Spleen (tissue), 13 donors: ENCODE measurements around the gene RAPGEF6. TPM values are rescaled to one million over a fixed set of nuclear protein-coding genes. Genes with fewer than 3 reads are reported as not detected.
A peak's percentile ranks its signal among the peaks of the same experiment; 100 is the strongest.

ENCODE experiments used
- DNase-seq: peaks from one replicate; pipeline ENCODE4 v3.0.0-alpha.2; 2020
- H3K27ac ChIP-seq, 8 donors: fragments of 200-600 bp; sonication (generic) in 7 of 8; 1 replicate in 4 of 8; 2 replicates in 4 of 8; pipeline versions ENCODE4 v1.5.0 to v1.8.0; 2016 to 2021; ENCODE audit warnings: inconsistent platforms in 4 of 8, mild to moderate bottlenecking in 4 of 8, moderate library complexity in 1 of 8
- H3K27me3 ChIP-seq, 7 donors: fragments of 200-600 bp; sonication (generic) in 6 of 7; replicated peaks in 1 of 7; 1 replicate in 4 of 7; 2 replicates in 3 of 7; pipeline versions ENCODE4 v1.5.0 to v1.8.0; 2016 to 2021; ENCODE audit warnings: inconsistent platforms in 3 of 7, mild to moderate bottlenecking in 1 of 7
- H3K36me3 ChIP-seq, 6 donors: fragments of 200-600 bp; sonication (generic) in 5 of 6; 1 replicate in 4 of 6; 2 replicates in 2 of 6; pipeline versions ENCODE4 v1.5.0 to v1.8.0; 2016 to 2021; ENCODE audit warnings: inconsistent platforms in 2 of 6
- H3K4me1 ChIP-seq, 6 donors: fragments of 200-600 bp; sonication (generic) in 5 of 6; 1 replicate in 3 of 6; 2 replicates in 3 of 6; pipeline versions ENCODE4 v1.5.0 to v1.8.0; 2016 to 2021; ENCODE audit warnings: inconsistent platforms in 3 of 6
- H3K4me3 ChIP-seq, 8 donors: fragments of 200-600 bp; sonication (generic) in 7 of 8; 1 replicate in 4 of 8; 2 replicates in 4 of 8; pipeline versions ENCODE4 v1.5.0 to v1.8.0; 2016 to 2021; ENCODE audit warnings: inconsistent platforms in 4 of 8, mild to moderate bottlenecking in 4 of 8, moderate library complexity in 2 of 8
- H3K9me3 ChIP-seq, 8 donors: fragments of 200-600 bp; sonication (generic) in 7 of 8; 1 replicate in 4 of 8; 2 replicates in 4 of 8; pipeline versions ENCODE4 v1.5.0 to v1.8.0; 2016 to 2021; ENCODE audit warnings: inconsistent platforms in 4 of 8
- CTCF ChIP-seq, 11 experiments: fragments of 200-600 bp in 7 of 11; fragments of 450-650 bp in 4 of 11; sonication (generic) in 4 of 11; IDR thresholded peaks in 8 of 11; conservative IDR thresholded peaks in 3 of 11; 1 replicate in 7 of 11; 2 replicates in 4 of 11; pipeline versions ENCODE4 v1.4.0 to v1.8.0; 2016 to 2021; ENCODE audit warnings: antibody characterized with exemption in 11 of 11, inconsistent platforms in 4 of 11, mild to moderate bottlenecking in 1 of 11
- POLR2A ChIP-seq, 3 donors: fragments of 450-650 bp; IDR thresholded peaks; one replicate each; pipeline ENCODE4 v1.5.1; 2017; ENCODE audit warnings: antibody characterized with exemption in 3 of 3, mild to moderate bottlenecking in 1 of 3
- POLR2AphosphoS5 ChIP-seq, 3 donors: sonication (generic); formaldehyde crosslinking; IDR thresholded peaks; one replicate each; pipeline ENCODE4 v1.5.1; 2017; ENCODE audit warnings: antibody characterized with exemption in 3 of 3
- WGBS, 5 donors: extraction: QIAGEN DNeasy Blood & Tissue Kit in 3 of 5; methylation state at CpG; one replicate each; pipeline versions ENCODE4 v1.1.5 to v1.1.7; 2013 to 2018; 5-methylcytosine and 5-hydroxymethylcytosine counted together
- intact Hi-C: fragments of 100-400 bp; cut with DNase I; formaldehyde crosslinking; loops from one replicate; pipeline ENCODE4 v1.15.0; 2023; ENCODE audit warnings: low total_unique reads
- long read RNA-seq, 2 donors: transcript quantifications; one replicate each; lab custom pipeline, GENCODE V29; 2026
- polyA plus RNA-seq, 3 donors: library from polyadenylated mRNA; stranded (reverse); fragments of 200-250 nt; gene quantifications; one replicate each; pipeline ENCODE4 v1.2.1, GENCODE V29; 2013
- total RNA-seq, 7 donors: library from RNA; depleted of rRNA in 3 of 7; stranded (reverse); fragments of >200 nt in 3 of 7; fragmentation: NEBNext Ultra II Directional in 4 of 7; extraction: Animal tissue kit (Norgen Biotek cat#: 25700) in 4 of 7; gene quantifications; one replicate each; pipeline versions ENCODE4 v1.1.0 to v1.2.1, GENCODE V29; 2016 to 2021
- donor health status: healthy with polysubstance abuse.
- donor health status: DM: no; HTN: no; CAD: no; lungs with moderate emphysema.
- donor health status: DM: no; HTN: no; CAD: no.
- donor health status: Bipolar disorder and iron deficiency.
- donor health status: healthy.
- donor health status: DM: no; HTN: no; CAD: no.
- donor health status: DM: yes; HTN: yes; CAD: no.

Gene RAPGEF6
- total RNA-seq (10 to 100 TPM; 37.0 to 56.4 (median 46.9) TPM), polyA plus RNA-seq (1 to 10 TPM; 3.8 to 5.3 (median 4.8) TPM)
- long read RNA-seq, donor 1 = 0 reads
- long read RNA-seq, donor 2 = 0 reads

GRCh38 chr5:131634996-131635683 is at the start of gene RAPGEF6:
TSS of gene RAPGEF6 (minus strand) at chr5:131635229. CDS start at chr5:131635030, 199 bp downstream.
- DNase-seq = peak; percentile 98
- peak; percentile 36 to 93 (median 77) for TF ChIP-seq POLR2A (IDR thresholded peaks at IDR 0.05)
- peak; percentile 96 to 99 (median 99) for TF ChIP-seq POLR2AphosphoS5 (IDR thresholded peaks at IDR 0.05)
- TF ChIP-seq CTCF (IDR thresholded peaks at IDR 0.05 in 8 of 11, conservative IDR thresholded peaks at IDR 0.05 in 3 of 11) = peak in 3 of 11 experiments; percentile 28 to 48 (median 30)
- H3K4me3 ChIP-seq = peak within 1 kb of the TSS; percentile 57 to 89 (median 70)
- 0 to 1% (median 0%) methylated on average over 34 to 55 of the region's 55 CpGs for WGBS, 5 donors
- H3K27ac ChIP-seq = peak within 1 kb of the TSS; percentile 92 to 100 (median 100)
- H3K27me3 ChIP-seq = no peaks in the 10 kb centered on the region
- intact Hi-C loops = loop anchor here (5.0 kb wide), 2 partner anchors 38 to 162 kb away; partner anchors contain the start of gene FNIP1
- H3K36me3 ChIP-seq = peaks cover 0 to 6% (median 0%) of the 10 kb centered on the region in 6 donors
- no peaks in the 10 kb centered on the region for H3K9me3 ChIP-seq
- peaks cover 17 to 70% (median 50%) of the 10 kb centered on the region in 6 donors for H3K4me1 ChIP-seq

GRCh38 chr5:131684595-131684994 is 49.6 kb upstream of the RAPGEF6 start:
- TF ChIP-seq CTCF (IDR thresholded peaks at IDR 0.05 in 8 of 11, conservative IDR thresholded peaks at IDR 0.05 in 3 of 11) = no peak
- no peak for TF ChIP-seq POLR2A (IDR thresholded peaks at IDR 0.05)
- no peak for TF ChIP-seq POLR2AphosphoS5 (IDR thresholded peaks at IDR 0.05)
- Histone ChIP-seq H3K36me3 (peaks cover 0 to 39% (median 3%) of the 10 kb centered on the region in 6 donors), H3K27ac (no peak overlapping the region), H3K4me1 (peaks cover 0 to 19% (median 6%) of the 10 kb centered on the region in 6 donors), H3K4me3 (no peak overlapping the region), H3K27me3 (no peaks in the 10 kb centered on the region), H3K9me3 (no peaks in the 10 kb centered on the region)
- intact Hi-C loops = no loop called here
- DNase-seq = no peak

- TF ChIP-seq POLR2A (IDR thresholded peaks at IDR 0.05) (no peak), POLR2AphosphoS5 (IDR thresholded peaks at IDR 0.05) (no peak), CTCF (IDR thresholded peaks at IDR 0.05 in 8 of 11, conservative IDR thresholded peaks at IDR 0.05 in 3 of 11) (no peak)
- H3K4me3 ChIP-seq = no peak overlapping the region
- DNase-seq = no peak
- H3K36me3 ChIP-seq = peaks cover 0 to 39% (median 0%) of the 10 kb centered on the region in 6 donors
- H3K27ac ChIP-seq = peak overlapping the region in 1 of 8 donors; percentile 67
- WGBS, 5 donors = 92 to 98% (median 96%) methylated on average over 1 of the region's 1 CpG
- peaks cover 0 to 19% (median 6%) of the 10 kb centered on the region in 6 donors for H3K4me1 ChIP-seq
- no peaks in the 10 kb centered on the region for H3K9me3 ChIP-seq
- intact Hi-C loops = no loop called here
- H3K27me3 ChIP-seq = no peaks in the 10 kb centered on the region
Observed at GRCh38 chr5:131684051-131684450, 49.0 kb upstream of the RAPGEF6 start.

- 31 to 55% (median 39%) methylated on average over 2 of the region's 2 CpGs for WGBS, 5 donors
- peak overlapping the region in 1 of 8 donors; percentile 12 for H3K4me3 ChIP-seq
- H3K9me3 ChIP-seq = no peaks in the 10 kb centered on the region
- peak overlapping the region in 6 of 8 donors; percentile 39 to 71 (median 56) for H3K27ac ChIP-seq
- DNase-seq = no peak
- H3K36me3 ChIP-seq = peaks cover 0 to 45% (median 2%) of the 10 kb centered on the region in 6 donors
- intact Hi-C loops = no loop called here
- no peak for TF ChIP-seq CTCF (IDR thresholded peaks at IDR 0.05 in 8 of 11, conservative IDR thresholded peaks at IDR 0.05 in 3 of 11)
- no peak for TF ChIP-seq POLR2A (IDR thresholded peaks at IDR 0.05)
- no peak for TF ChIP-seq POLR2AphosphoS5 (IDR thresholded peaks at IDR 0.05)
- no peaks in the 10 kb centered on the region for H3K27me3 ChIP-seq
- peaks cover 0 to 19% (median 6%) of the 10 kb centered on the region in 6 donors for H3K4me1 ChIP-seq
Observed at GRCh38 chr5:131682826-131683225, 47.8 kb upstream of the RAPGEF6 start.
